NCI-H524 treated with DMSO at 0.1 percent for 48 hours (cell line): ENCODE measurements around the gene PPP1R2C.

Experiments used
- DNase-seq: peaks from one replicate; lab custom pipeline; 2025; lab: John Stamatoyannopoulos, UW

The PPP1R2C gene

GRCh38 chrX:42778096-42778495 lies at the start of gene PPP1R2C:
PPP1R2C (minus strand) TSS chrX:42778163; CDS start chrX:42778079, 84 bp downstream.
- DNase-seq: no peak

- DNase-seq: no peak
Measured at GRCh38 chrX:42825201-42825600, 47.2 kb upstream of the PPP1R2C start.

GRCh38 chrX:42824541-42824940 lies 46.6 kb upstream of the PPP1R2C start:
- DNase-seq: no peak

GRCh38 chrX:42823443-42823842 lies 45.5 kb upstream of the PPP1R2C start:
- no peak for DNase-seq

GRCh38 chrX:42821803-42822443 lies 44.0 kb upstream of the PPP1R2C start:
- DNase-seq: no peak

GRCh38 chrX:42818151-42818921 lies 40.4 kb upstream of the PPP1R2C start:
- DNase-seq: no peak

GRCh38 chrX:42809569-42809968 lies 31.6 kb upstream of the PPP1R2C start:
- DNase-seq: no peak

GRCh38 chrX:42807393-42807792 lies 29.4 kb upstream of the PPP1R2C start:
- no peak for DNase-seq

- DNase-seq: no peak
Measured at GRCh38 chrX:42804524-42804923, 26.6 kb upstream of the PPP1R2C start.

GRCh38 chrX:42803320-42803719 lies 25.4 kb upstream of the PPP1R2C start:
- no peak for DNase-seq

- DNase-seq: no peak
Measured at GRCh38 chrX:42797651-42798269, 19.8 kb upstream of the PPP1R2C start.

GRCh38 chrX:42783451-42783850 lies 5.5 kb upstream of the PPP1R2C start:
- no peak for DNase-seq

GRCh38 chrX:42776195-42776594 lies 1.8 kb downstream of the PPP1R2C start:
- no peak for DNase-seq

GRCh38 chrX:42772874-42773273 lies 5.1 kb downstream of the PPP1R2C start:
- DNase-seq: no peak

- no peak for DNase-seq
Measured at GRCh38 chrX:42771506-42772335, 6.2 kb downstream of the PPP1R2C start.

GRCh38 chrX:42770566-42770965 lies 7.4 kb downstream of the PPP1R2C start:
- no peak for DNase-seq

- DNase-seq: no peak
Measured at GRCh38 chrX:42759881-42760280, 18.1 kb downstream of the PPP1R2C start.

- DNase-seq: no peak
Measured at GRCh38 chrX:42755815-42756214, 22.1 kb downstream of the PPP1R2C start.

- DNase-seq: no peak
Measured at GRCh38 chrX:42754603-42755002, 23.4 kb downstream of the PPP1R2C start.

- DNase-seq: no peak
Measured at GRCh38 chrX:42754115-42754514, 23.8 kb downstream of the PPP1R2C start.

- no peak for DNase-seq
Measured at GRCh38 chrX:42752730-42753129, 25.2 kb downstream of the PPP1R2C start.

GRCh38 chrX:42751573-42751972 lies 26.4 kb downstream of the PPP1R2C start:
- no peak for DNase-seq
